ENCODE data around the gene GCKR.

The GCKR gene

DNA sequence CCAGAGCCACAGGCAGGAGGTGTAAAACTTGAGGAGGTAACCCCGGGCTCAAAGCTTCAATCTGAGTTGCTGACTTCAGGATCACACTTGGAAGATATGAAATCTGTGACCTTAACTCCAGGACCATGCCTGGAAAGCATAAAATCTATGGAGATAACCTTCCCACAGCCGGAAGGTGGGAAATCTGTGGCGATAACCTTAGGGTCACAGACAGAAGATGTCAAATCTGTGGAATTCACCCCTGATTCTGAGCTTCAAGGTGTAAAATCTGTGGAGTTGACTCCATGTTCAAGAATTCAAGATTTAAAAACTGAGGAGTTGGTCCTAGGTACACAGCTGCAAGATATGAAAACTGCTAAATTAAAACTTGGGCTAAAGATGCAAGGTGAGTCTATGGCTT, 74.6 kb downstream of the GCKR start:
- TF ChIP-seq, protein P1, sequence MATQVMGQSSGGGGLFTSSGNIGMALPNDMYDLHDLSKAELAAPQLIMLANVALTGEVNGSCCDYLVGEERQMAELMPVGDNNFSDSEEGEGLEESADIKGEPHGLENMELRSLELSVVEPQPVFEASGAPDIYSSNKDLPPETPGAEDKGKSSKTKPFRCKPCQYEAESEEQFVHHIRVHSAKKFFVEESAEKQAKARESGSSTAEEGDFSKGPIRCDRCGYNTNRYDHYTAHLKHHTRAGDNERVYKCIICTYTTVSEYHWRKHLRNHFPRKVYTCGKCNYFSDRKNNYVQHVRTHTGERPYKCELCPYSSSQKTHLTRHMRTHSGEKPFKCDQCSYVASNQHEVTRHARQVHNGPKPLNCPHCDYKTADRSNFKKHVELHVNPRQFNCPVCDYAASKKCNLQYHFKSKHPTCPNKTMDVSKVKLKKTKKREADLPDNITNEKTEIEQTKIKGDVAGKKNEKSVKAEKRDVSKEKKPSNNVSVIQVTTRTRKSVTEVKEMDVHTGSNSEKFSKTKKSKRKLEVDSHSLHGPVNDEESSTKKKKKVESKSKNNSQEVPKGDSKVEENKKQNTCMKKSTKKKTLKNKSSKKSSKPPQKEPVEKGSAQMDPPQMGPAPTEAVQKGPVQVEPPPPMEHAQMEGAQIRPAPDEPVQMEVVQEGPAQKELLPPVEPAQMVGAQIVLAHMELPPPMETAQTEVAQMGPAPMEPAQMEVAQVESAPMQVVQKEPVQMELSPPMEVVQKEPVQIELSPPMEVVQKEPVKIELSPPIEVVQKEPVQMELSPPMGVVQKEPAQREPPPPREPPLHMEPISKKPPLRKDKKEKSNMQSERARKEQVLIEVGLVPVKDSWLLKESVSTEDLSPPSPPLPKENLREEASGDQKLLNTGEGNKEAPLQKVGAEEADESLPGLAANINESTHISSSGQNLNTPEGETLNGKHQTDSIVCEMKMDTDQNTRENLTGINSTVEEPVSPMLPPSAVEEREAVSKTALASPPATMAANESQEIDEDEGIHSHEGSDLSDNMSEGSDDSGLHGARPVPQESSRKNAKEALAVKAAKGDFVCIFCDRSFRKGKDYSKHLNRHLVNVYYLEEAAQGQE (IDR thresholded peaks at IDR 0.05; ENCODE audit: insufficient read depth in 1 of 2, low read depth in 2 of 2, low read length in 2 of 2): no peak
- TF ChIP-seq FOXP2 (optimal IDR thresholded peaks at IDR 0.05; ENCODE audit: borderline replicate concordance, extremely low read depth, extremely low read length, insufficient read depth) (no peak), POLR2AphosphoS5 (IDR thresholded peaks at IDR 0.05; ENCODE audit: low read depth, low read length) (no peak)

DNA sequence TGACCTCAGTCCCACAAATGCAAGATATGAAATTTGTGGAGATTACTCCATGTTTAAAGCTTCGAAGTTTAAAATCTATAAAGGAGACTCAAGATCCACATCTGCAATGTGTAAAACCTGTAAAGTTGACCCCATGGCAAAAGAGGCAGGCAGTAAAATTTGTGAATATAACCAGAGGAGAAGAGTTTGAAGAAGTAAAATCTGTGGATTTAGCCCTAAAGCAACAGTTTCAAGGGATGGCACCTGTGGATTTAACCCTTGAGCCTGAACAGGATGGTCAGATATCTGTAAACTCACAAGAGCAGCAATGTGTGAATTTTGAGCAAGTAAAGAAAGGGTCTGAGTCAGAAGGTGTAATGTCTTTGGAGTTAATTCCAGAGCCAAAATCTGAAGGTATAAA, 75.0 kb downstream of the GCKR start:
- TF ChIP-seq TAF1 (IDR thresholded peaks at IDR 0.05; ENCODE audit: borderline replicate concordance, insufficient read depth, low read length): no peak
- no peak for TF ChIP-seq POLR2AphosphoS5 (IDR thresholded peaks at IDR 0.05; ENCODE audit: low read depth, low read length)
- no peak for TF ChIP-seq SIN3A (IDR thresholded peaks at IDR 0.05; ENCODE audit: borderline replicate concordance, insufficient read depth, low read length)
- no peak for TF ChIP-seq FOXP2 (optimal IDR thresholded peaks at IDR 0.05; ENCODE audit: borderline replicate concordance, extremely low read depth, extremely low read length, insufficient read depth)
- TF ChIP-seq, protein P1 (IDR thresholded peaks at IDR 0.05; ENCODE audit: insufficient read depth in 1 of 2, low read depth in 2 of 2, low read length in 2 of 2): no peak

DNA sequence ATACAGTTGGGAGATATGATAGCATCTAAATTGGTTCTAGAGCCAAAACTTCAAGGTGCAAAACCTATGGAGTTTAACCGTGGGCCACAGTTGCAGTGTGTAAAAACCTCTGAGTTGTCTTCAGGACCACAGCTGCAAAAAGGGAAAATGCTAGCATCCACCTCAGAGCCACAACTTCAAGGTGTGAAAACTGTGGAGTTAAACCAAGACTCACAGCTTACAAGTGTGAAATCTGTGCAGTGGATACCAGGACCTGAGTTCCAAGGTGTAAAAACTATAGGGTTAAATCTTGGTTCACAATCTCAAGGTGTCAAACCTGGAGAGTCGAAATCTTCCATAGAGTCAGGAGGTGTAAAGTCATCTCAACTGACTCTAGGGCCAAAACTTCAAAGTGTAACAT, 75.8 kb downstream of the GCKR start:
- TF ChIP-seq TAF1 (IDR thresholded peaks at IDR 0.05; ENCODE audit: borderline replicate concordance, insufficient read depth, low read length) (no peak), POLR2AphosphoS5 (IDR thresholded peaks at IDR 0.05; ENCODE audit: low read depth, low read length) (no peak), SIN3A (IDR thresholded peaks at IDR 0.05; ENCODE audit: borderline replicate concordance, insufficient read depth, low read length) (no peak), FOXP2 (optimal IDR thresholded peaks at IDR 0.05; ENCODE audit: borderline replicate concordance, extremely low read depth, extremely low read length, insufficient read depth) (no peak)
- TF ChIP-seq, protein P1 (IDR thresholded peaks at IDR 0.05; ENCODE audit: insufficient read depth in 1 of 2, low read depth in 2 of 2, low read length in 2 of 2): no peak

DNA sequence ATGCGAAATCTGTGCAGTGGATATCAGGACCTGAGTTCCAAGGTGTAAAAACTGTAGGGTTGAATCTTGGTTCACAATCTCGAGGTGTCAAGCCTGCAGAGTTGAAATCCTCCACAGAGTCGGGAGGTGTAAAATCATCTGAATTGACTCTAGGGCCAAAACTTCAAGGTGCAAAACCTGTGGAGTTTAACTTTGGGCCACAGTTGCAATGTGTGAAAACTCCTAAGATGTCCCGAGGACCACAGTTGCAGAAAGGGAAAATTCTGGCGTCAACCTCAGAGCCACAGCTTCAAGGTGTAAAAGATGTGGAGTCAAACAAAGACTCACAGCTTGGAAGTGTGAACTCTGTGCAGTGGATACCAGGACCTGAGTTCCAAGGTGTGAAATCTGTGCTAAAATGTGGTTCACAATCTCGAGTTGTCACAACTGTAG, 76.4 kb downstream of the GCKR start:
- no peak for TF ChIP-seq FOXP2 (optimal IDR thresholded peaks at IDR 0.05; ENCODE audit: borderline replicate concordance, extremely low read depth, extremely low read length, insufficient read depth)
- no peak for TF ChIP-seq SIN3A (IDR thresholded peaks at IDR 0.05; ENCODE audit: borderline replicate concordance, insufficient read depth, low read length)
- TF ChIP-seq, protein P1 (IDR thresholded peaks at IDR 0.05; ENCODE audit: insufficient read depth in 1 of 2, low read depth in 2 of 2, low read length in 2 of 2): no peak
- TF ChIP-seq TAF1 (IDR thresholded peaks at IDR 0.05; ENCODE audit: borderline replicate concordance, insufficient read depth, low read length): no peak
- no peak for TF ChIP-seq POLR2AphosphoS5 (IDR thresholded peaks at IDR 0.05; ENCODE audit: low read depth, low read length)

Data from PFSK-1 (cell line).